Hematopoietic multipotent progenitor cell treated with erythropoietin and hydrocortisone succinate and interleukin-3 and kit ligand, for 6 days (in vitro differentiated cells): ENCODE measurements around the gene TBC1D8.
"Not testable (repeated sequence)": the region's sequence is repeated elsewhere in the genome, so short reads cannot be mapped to it uniquely, and the experiment has no call there.

ENCODE experiments used
- DNase-seq: peaks from one replicate; pipeline ENCODE4 v3.0.0-alpha.2; 2015

The TBC1D8 gene

DNA sequence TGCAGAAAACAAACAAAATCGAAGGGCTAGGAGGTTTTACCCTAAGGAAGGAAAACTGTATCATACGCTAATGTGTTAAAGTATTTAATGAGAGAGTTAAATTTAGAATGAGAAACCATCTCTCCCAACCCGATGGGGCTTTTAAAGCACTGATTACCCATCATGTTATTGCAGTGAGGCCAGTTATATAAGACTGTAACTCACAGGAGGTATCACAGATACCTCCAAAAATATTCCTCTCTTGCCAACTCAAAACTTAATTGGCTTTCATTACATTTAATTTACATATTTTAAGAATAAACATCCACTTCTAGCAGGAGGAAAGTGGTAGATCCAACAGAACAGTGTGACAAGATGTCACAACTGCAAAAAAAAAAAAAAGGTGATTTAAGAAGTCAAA lies 92.8 kb downstream of the TBC1D8 start:
- no peak for DNase-seq

DNA sequence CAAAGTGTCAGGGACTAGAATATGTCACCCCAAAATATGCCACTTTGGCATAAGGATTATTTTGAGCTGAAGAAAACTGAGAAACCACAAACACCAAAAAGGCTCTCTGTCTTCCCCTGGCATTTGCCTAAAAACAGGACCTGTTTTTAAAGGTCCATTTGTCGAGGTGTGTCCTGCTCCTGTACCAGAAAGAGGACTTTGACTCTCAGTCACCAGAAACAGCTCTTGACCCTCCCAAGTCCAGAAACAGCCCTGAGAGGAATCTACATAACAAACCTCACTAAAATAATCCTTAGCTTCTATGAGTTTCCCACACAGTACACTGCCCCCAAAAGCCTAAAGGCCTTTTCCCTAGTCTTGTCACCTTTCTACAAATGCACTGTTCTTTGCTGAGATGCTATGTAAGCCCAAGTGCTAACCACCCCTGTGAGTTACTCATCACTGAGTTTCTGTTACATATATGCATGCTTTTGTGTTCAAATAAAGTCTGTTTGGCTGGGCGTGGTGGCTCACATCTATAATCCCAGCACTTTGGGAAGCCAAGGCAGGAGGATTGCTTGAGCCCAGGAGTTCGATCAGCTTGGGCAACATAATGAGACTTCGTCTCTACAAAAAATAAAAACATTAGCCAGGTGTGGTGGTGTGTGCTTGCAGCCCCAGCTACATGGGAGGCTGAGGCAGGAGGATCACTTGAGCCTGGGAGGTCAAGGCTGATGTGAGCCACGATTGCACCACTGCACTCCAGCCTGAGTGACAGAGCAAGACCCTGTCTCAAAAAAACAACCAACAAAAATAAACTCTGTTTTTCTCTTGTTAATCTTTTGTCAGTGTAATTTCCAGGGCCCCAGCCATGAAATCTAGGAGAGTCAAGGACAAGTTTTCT lies 93.9 kb downstream of the TBC1D8 start:
- no peak for DNase-seq

DNA sequence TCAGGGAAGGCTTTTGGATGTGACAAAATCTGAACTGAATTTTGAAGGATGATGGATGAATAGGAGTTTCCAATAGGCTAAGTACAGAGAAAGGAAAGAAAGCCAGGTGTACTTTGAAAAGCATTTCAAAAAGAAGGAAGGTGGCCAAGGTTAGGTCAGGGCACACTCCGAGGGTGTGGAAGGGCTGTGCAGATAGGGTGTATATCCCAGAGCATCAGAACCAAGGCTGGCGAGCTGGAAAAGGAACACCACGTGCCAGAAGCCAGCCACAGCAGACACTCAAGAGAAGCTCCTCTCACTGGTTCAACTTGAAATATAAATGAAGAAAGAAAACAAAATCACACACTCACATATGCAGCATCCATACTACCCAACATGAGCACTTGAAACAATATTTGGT lies 98.1 kb downstream of the TBC1D8 start:
- DNase-seq, result no peak

DNA sequence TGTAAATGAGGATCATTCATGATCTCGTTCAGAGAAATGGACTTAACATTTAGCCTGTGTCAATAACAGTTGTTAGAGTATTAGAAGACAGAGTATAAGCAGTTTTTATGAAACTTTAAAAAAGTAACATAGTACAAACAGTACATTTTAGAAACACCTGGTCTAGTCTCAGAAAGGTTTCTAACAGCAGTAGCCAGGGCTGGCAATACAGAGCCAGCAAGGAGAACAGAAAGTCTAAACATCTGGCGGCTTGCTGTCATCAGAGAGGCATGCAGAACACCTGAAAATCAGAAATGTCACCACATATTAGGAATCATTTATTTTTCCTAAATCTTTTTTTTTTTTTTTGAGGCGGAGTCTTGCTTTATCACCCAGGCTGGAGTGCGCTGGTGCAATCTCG lies 99.0 kb downstream of the TBC1D8 start:
- DNase-seq, result no peak

DNA sequence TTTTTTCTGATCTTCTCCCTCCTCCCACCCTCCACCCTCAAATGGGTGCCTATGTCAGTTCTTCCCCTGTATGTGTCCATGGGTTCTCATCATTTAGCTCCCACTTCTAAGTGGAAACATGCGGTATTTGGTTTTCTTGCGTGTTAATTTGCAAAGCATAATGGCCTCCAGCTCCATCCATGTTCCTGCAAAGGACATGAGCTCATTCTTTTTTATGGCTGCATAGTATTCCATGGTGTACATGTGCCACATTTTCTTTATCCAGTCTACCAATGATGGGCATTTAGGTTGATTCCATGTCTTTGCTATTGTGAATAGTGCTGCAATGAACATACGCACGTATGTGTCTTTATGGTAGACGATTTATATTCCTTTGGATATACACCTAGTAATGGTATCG lies 100.3 kb downstream of the TBC1D8 start:
- not testable (repeated sequence) for DNase-seq

DNA sequence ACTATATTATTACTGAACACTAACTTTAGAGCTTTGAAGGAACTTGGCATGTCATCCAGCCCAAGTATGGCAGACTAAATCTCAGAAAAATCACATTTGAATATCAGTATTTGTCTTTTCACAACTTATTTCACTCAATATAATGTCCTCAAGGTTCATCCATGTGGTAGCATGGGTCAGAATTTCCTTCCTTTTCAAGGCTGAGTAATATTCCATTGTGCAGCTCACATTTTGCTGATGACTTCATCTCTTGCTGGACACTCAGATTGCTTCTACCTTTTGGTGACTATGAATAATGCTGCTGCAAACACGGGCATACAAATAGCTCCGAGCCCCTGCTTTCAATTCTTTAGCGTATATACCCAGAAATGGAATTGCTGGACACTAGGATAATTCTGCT lies 102.4 kb downstream of the TBC1D8 start:
- no peak for DNase-seq

DNA sequence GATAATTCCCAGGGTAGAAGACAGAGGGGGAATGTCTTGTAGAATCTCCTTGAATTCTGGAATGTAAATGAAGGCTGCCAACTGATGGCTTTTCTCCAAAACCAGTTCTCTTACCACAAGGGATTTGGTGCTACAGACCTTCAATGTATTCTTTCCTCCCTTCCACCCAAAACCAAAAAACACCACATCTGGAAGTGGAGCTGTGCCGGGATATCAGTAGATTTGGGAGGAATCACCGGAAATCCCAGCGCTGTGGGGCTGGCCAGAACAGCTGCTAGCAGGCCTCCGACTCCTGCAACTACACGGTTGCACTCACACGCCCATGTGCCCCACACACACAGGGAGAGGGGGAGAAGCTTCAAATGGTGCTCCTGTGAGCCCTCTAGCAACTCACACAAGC lies 103.4 kb downstream of the TBC1D8 start:
- no peak for DNase-seq

DNA sequence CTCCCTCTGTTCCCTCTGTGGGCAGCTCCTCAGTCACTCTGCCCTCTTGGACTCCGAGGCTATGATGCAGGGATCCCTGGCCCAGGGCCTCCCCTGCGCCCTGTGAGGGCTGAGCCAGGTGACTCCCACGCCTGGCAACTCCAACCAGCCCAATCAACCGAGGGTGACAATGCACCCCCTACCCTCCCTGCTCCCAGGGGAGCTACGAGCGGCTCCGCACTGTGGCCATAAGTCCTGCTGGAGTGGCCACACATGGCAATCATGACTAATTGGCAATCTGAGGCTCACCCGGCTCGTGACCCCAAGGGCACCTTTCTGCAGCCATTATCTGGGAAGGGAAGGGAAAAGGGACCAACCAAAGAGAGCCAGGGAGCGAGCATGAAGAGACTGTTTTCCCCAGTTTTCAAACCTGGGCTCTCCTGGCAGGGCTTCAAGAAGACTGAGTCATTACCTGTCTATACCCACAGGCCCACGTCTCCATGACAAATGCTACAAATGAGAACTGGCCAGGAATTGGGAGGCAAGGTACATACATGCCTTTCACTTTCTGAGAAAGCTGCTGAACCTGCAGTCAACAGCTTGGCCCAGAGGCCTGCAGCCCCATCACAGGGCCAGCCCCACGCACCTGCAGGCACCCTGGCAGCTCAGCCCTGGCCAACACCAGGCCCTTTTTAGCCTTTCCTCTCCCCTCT lies 104.0 kb downstream of the TBC1D8 start:
- no peak for DNase-seq

DNA sequence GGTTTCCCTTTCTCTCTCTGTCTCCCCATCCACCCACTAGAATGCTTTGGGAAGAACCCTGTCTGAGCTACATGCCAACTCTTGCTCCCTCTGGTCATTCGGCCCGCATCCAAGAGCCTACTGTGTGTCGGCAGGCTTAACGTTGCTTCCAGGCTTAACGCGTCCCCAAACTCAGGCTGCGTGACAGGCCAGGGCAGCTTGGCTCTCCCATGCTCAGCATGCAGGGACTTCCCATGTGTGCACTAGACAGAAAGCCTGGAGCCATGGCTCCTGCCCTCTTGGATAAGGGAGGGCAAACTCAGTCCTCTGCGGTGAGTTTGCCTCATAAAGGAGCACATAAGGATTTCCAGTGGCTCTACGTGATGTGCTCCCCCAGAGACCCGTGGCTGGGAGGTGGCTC lies 105.9 kb downstream of the TBC1D8 start:
- no peak for DNase-seq

DNA sequence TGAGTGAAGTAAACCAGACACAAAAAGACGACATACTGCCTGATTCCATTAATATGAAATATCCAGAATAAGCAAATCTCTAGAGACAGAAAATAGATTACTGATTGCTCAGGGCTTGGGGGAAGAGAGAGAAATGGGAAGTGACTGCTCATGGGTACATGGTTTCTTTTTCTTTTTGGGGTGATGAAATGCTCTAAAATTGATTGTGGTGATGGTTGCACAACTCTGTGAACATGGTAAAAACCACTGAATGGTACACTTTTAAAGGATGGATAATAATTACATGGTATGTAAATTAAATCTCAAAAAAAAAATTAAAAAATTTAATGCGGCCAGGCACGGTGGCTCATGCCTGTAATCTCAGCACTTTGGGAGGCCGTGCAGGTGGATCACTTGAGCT lies 109.8 kb downstream of the TBC1D8 start:
- peak; percentile 63 for DNase-seq

DNA sequence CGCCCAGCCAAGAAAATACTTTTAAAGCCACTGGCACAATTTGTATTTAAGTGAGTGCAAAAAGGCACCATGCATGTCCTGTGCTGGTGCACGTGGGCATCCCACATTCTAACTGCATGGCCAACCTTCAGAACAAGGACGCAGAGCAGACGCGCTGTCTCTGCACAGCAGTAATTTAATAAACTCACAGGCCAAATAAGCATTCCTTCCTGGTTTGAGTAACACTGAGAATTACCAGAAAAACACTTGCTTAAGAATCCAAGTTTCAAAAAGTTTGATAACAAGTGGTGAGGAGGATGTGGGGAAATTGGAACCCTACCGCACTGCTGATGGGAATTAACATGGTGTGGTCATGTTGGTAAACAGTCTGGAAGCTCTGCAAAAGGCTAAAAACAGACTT lies 110.4 kb downstream of the TBC1D8 start:
- peak; percentile 7 for DNase-seq

DNA sequence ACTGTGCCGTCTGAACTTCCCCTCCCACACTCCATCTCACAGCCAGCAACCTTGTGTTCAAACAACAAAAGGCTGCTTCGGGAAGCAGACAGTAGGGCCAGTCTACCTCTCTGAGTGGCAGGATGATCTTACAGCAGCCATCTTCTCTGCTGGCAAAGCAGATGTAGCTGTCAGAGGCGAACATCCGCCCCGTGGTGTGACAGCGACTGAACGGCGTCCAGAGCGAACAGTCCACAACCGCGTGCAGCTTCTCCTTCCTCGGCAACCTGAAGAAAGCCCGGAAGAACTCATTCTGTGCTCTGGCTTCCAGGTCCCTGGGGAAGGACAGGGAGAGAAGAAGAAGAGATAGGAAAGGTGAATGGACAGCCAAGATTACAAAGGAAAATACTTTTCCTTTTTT lies 111.1 kb downstream of the TBC1D8 start:
- no peak for DNase-seq

DNA sequence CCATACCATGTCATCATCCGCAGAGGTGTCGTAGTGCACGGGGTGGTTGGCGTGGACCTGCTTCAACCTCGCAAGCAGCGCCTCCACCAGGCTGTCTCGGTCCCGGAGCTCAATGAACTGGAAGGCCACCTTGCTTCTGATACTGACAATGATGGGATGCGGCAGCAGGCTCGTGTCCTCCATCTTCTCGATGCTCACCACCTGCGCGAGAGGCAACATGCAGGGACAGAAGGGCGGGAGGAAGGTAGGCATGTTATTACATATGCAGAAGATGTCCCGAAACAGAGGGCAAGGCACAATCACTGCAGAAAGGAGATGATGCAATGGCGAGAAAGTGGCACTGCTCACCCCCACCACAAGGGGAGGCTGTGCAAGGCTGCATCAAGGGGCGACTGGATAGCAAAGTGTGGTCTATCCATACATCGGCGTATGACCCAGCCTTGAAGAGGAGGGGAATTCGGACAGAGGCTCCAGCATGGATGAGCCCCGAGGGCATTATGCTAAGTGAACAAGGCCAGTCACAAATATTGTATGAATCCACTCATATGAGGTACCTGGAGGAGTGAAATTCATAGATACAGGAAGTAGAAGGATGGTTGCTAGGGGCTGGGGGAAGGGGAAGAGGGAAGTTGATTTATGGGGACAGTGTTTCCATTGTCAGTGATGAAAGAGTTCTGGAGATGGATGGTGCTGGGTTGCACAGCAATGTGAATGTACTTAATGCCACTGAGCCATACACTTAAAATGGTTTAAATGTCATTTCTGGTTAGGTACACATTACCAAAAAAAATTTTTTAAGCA lies 112.5 kb downstream of the TBC1D8 start:
- DNase-seq, result peak; percentile 32

DNA sequence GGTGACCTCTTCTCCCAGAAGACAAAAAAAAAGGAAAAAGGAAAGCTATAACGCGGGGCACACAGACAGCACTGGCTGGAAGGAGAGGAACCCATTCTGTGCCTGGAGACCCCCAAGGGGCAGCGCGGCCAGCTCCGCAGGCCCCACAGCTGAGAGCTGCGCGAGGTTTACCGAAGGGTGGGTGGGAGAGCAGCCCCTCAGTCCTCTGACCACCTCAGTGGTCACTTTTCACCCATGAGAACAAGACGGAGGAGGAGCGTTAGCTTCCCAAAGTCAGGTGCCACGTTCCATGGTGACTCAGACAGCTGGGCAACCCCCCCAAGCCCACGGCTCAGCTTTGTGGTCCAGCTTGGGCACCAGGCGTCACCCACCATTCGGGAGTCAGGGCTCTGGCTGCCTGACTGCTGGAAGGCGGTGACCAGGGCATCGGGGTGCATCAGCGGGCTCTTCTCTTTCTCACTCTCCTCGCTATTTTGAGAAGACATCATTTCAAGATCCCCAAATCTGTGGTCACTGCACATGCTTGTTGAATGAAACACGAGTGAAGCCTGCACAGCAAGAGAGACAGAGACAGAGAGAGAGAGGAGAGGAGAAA lies 113.9 kb downstream of the TBC1D8 start:
- DNase-seq, result no peak

DNA sequence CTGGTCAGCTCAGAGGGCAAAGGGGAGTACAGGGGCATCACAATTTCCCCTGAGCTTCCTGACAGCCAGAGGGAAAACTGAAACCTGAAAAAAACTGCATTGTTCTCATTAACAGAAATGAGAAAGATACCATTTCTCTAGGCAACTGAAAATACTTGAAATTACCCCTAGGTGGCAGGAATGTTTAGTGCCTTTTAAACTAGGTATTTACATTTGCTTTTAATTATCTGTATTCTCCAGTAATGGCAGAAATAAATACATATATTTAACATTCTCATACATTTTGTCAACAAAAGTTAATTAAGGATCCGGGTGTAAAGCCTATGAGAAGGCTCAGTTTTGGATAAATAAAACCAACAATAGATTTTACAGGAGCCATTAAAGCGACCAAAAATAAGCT lies 114.6 kb downstream of the TBC1D8 start:
- peak; percentile 62 for DNase-seq

DNA sequence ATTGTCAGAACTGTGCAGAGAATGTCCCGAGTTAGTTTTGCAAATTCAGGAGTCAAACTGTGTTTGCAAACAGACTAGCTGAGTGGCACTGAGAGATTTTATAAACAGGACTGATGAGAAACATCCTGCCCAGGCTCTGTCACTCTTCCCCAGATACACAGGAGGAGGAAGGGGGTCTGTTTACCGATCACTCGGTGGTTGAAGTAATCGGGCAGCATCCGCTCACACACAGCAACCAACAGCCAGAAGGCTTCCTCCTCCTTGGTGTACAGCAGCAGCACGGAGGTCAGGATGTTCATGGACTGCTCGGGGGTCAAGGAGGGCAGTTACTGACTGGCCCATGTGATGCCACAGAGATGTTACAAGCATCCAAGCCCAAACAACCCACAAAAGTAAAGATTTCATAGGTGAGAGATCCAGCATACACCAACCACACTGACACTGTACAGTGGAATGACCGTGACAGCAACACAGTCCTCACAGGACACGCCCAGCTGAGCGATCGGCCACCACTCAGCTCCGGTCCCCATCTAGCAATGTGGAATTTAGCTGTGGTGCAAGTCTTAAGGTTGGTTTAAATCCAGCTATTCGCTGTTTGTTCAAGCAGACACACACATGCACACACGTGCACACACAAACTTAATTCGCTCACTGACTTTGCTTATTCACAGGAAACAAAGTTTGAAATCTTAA lies 119.0 kb downstream of the TBC1D8 start:
- DNase-seq, result no peak

DNA sequence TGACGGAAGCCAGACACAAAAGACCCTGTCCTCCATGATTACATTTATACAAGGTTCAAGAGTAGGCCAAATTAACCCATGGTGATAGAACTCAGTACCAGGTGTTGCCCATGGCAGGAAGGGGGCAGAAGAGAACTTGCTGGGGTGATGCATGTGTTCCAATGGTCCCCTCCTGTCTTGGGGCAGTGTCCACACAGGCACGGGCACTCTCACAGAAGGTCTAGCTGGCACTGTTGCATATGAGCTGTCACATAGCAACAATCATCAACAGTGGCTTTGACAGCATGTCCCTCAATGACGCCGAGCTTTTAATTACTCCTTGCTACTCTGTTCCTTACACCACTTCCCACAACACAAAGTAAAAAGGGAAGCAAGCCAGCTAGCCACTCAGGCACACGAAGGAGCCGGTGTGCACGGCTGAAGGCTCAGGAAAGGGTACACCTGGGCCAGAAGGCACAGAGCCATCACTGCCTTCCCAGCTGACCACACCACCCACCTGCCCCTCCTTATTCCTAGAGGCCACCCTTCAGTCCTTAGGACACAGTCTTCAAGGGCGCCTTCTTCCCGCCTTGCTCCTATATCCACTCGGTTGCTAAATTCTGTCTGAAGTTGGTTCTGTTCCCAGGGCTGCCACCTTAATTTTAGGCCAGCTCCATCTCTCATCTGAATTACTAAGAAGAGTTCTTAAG lies 120.2 kb downstream of the TBC1D8 start:
- no peak for DNase-seq

DNA sequence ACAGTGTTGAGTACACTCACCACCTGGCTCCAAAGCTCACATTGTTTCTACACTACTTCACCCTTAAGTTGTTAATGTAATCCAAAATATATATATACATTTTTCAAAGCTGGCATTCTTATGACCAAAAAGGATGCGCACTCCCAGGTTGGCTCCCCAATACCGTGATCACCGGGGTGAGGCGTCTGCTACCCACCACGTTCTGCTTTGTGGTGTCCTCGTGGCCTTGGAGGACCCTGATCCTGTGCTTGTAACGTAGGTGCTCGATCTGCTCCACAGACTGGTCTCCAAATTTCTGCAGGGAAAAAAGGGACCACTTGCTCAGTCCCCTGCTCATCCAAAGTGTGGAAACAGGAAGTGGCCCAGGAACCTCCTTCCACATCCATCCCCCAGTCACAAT lies 123.3 kb downstream of the TBC1D8 start:
- DNase-seq, result no peak

DNA sequence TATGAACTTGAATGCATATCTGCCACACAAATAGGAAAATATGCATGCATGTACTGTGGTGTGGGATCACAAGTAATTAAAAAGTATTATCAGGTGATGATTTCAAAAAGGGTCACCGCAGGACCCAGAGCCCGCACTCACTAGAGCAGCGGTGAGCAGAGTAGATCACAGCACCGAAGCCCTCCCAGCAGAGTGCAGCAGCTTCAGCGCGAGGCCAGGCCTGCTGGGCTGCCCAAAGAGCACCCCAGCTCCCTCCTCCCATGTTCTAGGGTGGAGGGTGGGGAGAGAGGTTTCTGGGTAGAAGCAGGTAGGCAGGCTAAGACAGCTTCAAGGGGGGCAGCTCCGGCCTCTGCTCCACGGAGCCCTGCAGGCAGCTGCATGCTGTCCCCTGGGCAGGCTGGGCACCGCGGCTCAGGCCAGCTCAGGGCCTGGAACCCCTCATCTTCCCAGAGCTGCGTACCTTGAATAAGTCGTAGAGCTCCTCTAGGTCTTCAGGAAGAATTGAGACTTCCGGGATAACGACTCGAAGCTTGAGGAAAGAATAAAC lies 124.2 kb downstream of the TBC1D8 start:
- no peak for DNase-seq

DNA sequence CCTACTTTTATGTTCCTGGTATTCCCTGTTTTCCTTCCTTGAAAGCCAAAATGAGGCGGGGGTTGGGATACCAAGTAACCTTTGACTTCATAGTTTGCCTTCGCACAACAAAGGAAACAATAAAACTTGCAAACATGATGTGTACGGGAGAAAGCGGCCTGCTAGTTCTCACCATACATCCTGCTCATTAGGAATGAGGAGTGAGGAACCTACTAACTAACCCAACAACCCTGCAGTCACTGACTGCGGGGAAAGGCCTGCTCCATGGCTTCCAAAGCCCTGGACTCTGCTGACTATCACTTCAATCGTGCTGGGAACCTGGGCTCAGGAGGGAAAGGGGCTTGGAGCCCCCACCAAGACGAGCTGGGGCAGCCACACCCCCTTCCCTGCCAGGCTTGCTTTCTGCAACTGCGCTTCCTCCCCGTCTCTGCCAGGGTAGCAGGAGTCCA lies 124.9 kb downstream of the TBC1D8 start:
- no peak for DNase-seq

DNA sequence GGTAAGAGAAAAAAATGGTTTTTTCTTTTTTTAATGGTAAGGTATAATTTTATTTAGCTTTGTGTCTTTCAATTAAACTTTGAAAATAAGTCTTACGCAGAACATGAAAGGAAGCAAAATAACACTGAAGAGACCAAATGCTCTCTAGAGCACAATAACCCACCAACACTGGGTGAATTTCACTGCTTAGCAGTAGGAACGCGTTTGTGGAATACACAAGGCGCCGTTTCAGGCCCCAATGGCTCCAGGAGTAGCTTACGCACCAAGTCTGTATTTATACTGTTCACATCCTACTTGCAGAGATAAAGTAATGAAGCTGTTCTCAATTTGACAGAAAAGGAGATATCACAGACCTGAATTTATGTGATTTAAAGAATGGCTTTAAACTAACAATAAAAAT lies 125.6 kb downstream of the TBC1D8 start:
- no peak for DNase-seq
